ENCODE results near the gene MCM3AP.

Gene MCM3AP

DNA sequence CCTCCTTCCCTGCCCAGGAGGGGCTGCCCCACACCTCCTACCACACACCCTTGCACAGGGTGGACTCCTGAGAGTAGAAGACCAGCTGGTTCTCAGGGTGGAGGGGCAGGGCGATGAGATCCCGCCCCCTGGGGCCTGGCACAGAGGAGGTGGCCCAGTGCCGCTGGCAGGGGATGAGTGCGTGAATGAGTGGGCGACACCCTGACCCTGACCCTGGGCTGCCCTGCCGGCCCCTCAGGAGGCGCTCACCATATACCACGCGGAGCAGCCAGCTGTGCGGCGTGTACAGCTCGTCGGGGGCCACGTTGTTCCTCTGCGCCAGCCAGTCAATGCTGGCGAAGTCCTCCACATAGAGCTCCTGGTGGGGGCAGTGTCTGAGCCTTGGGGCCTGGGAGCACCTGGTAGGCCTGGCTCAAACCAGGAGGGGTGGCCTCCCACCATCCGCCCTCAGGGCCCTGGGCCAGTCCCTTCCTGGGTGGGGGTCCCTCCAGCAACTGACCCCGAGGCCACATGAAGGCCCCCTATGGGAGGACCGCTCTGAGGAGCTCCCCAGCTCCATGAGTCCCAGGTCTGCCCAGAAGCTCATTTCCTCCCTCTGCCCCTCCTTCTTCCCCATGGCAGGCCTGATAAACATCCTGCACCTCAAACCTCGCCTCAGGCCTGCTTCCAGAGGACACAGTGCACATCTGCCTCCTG lies 69.8 kb downstream of the MCM3AP start:
- DNase-seq, result no peak

GRCh38 chr21:46214478-46215340 lies 70.7 kb downstream of the MCM3AP start:
- DNase-seq, result no peak

DNA sequence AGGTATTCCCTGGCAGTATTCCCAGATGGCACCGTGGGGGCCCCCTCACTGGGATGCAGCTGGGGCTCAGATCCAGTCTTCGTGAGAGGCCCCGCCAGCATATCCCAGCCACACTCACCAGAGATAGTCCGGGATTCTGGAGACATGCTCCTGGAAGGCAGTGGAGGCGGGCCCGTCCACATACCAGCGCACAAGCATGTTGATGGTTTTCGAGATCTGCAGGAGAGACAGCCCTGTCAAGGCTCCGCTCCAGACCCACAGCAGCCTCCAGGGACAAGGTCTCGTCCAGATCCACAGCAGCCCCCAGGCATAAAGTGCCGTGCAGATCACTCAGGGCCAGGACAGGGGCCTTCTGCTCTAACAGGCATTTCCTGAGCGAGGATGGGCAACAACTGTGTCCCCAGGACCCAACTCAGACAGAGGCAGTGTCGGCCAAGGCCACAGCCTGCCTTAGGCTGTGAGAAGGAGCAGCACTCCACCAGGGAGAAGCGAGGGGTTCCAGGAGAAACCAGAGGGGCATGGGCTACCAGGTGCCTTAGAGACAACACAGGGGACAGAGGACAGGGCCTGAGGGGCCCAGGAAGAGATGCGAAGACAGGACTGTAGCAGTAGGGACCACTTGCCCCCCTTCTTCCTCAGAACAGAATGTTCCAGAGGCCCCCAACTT lies 71.7 kb downstream of the MCM3AP start:
- no peak for DNase-seq

- no peak for DNase-seq
These were observed 72.5 kb downstream of the MCM3AP start for GRCh38 chr21:46212721-46213484.

DNA sequence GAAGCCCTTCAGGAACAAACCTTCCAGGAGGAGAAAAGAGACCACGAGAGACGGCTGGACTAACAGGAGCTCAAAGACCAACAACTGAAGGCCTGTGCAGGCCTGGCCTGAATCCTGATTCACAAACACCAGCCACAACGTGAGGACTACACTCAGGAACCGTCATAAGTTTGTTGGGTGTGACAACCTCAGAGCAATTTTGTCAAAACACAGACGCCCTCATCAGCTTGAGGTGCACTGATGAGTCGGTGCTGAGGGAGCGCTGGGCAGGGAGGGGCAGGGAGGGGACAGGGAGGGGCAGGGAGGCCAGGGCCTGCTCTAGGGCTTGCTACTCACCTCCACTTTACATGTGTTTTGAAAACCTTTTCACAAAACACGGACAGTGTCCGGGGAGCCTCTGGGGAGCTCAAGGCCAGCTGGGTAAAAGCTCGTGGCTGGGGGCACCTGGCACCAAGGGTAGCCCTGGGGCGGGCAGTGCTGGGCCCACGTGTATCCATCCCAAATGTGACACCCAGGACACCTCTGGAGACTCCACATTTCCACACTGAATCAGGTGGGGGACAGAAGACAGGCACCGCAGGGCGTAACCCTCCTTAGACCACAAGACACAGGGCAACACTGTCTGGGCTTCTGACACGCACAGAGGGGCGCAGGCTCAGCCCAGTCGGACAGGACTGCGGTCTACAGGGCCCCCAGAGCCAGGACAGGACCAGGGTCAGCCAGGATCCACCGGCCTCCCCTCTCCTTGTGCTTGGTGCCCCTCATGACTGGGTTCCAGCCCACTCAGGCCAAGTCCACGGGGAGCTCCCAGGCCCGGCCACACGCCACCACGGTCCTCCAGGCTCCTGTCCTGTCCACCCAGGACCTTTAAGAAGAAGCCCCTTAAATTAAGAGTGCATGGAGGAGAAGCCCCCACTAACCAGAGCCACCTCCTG lies 73.4 kb downstream of the MCM3AP start:
- no peak for DNase-seq

- DNase-seq, result no peak
These were observed 74.0 kb downstream of the MCM3AP start for GRCh38 chr21:46211376-46211775.

GRCh38 chr21:46210378-46211136 lies 74.9 kb downstream of the MCM3AP start:
- no peak for DNase-seq

- no peak for DNase-seq
These were observed 76.4 kb downstream of the MCM3AP start for GRCh38 chr21:46208761-46209721.

- no peak for DNase-seq
These were observed 77.4 kb downstream of the MCM3AP start for GRCh38 chr21:46207920-46208591.

DNA sequence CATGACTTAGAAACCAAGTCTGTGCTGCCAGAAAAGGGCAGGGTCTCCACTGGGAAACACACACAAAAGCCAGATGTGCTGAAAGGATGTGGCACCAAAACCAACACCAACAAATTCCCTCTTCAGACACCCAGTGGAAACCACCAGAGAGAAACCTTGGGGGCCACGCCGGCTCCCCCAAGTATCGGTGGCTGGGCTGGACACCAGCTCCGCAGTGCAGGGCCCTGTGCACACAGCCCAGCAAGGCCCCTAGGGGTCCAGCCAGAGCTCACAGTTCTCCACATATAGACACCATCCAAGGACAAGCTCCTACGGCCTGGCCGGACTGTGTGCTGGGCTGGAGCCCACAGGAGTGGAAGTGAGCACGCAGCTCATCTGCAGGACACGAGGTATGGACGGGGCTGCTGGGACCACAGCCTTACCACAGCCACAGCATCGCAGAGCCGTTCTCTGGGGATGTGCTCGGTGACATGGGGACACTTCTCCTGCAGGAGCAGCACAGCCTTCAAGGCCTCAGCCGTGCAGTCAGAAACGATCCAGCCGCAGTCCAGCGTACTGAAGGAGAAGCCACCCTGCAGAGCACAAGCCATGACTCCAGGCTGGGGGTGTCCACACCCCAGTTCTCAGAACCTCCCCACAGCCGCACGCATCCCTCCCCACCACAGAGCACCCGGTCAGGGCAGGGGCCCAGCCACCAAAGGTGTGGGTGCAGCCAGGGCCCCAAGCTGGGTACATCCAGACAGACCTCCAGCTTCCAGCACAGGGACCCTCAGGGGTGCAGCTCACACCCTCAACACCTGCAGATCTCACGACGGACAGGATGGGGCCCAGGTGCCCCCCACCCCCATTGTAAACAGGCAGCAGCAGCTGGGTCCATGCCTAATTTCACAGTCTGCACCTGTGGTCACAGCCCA lies 78.1 kb downstream of the MCM3AP start:
- no peak for DNase-seq

DNA sequence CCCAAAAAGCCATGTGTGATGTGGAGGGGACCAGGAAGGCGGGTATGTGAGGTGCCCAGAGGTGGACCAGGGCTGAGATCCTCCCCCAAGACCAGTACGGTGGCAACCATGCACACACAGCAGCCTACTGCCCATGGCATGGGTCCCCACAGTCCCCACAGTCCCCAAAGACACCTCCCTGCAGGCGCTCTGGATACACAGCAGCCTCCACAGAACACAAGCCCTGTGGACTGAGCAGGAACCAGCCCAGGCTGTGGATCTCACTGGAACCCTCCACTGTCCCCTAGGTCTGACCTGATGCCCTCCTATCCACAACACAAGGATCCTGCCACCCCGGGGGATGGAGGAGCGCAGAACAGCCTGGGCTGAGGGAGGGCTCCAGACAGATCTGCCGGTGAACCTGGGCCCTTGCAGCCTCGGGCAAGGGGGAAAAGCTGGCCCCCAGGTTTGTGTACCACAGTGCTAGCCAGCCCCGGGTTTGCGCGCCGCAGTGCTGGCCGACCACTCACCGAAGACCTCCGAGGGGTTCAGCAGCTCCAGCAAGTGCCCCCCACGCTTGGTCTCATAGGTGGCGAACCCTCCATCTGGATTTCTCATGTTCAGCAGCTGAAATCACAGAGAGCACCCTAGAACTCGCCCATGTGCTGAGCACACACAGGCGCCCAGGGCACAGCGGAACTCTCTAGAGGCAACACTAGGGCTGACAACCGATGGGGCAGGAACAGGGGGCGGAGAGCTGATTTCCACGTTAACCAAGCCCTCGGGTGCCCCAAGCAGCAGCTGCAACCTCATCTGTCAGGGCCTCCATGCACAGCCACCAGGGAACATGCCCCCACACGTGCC lies 79.0 kb downstream of the MCM3AP start:
- DNase-seq, result no peak

GRCh38 chr21:46205766-46206162 lies 79.6 kb downstream of the MCM3AP start:
- DNase-seq, result no peak

DNA sequence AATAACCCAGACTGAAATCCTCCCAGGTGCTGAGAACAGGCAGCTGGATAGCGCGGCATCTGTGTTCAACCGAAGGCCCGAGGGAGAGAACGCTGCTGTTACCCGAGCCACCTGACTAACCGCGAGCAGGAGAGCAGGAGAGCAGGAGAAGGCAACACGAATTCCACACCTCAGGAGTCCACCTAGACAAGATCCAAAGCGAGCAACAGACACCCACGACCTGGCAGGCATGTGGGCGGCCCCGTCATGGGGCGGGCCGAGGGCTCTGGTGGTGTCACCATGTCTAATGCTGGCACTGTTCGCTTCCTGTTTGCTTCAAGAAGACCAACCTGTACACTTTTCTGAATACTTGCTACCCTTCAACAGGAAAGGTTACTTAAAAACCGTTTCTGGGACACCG lies 80.2 kb downstream of the MCM3AP start:
- DNase-seq, result no peak

DNA sequence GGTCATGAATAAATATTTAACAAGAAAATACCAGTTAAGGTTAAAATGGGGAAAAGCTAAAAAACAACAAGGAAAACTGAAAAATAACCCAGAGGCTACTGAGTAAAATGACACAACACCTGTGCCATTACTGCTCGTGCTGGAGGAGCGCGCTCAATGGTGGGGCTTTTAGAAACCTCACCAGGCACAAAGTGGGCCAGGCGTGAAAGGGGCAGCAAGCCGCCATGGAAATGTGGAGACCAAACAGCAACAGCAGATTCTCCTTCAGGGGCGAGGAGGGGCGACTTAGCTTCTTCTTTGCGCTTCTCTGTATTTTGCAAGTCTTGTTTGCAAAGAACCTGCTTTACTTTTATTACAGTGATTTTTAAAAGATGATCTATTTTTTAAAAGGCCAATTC lies 82.2 kb downstream of the MCM3AP start:
- DNase-seq, result no peak

- no peak for DNase-seq
These were observed 82.7 kb downstream of the MCM3AP start for GRCh38 chr21:46202592-46203202.
